Right lobe of liver (tissue), 6 donors: ENCODE results near the gene DHCR24. TPM values are rescaled to one million over a fixed set of nuclear protein-coding genes. Genes with fewer than 3 reads are reported as not detected.

Experiments used
- ATAC-seq, 4 donors: fragments of 200-7000 bp; cut with Tn5 transposase; one replicate each; pipeline ENCODE4 v1.9.1; 2020; ENCODE audit warnings: mild to moderate bottlenecking in 4 of 4, moderate library complexity in 4 of 4
- DNase-seq, 3 donors: peaks; one replicate each; pipeline ENCODE4 v3.0.0-alpha.2; 2020
- H3K27ac ChIP-seq, 3 donors: fragments of 200-600 bp; one replicate each; pipeline ENCODE4 v1.8.0; 2022
- H3K27me3 ChIP-seq, 2 donors: fragments of 200-600 bp; one replicate each; pipeline ENCODE4 v1.8.0; 2022
- H3K36me3 ChIP-seq, 4 donors: fragments of 200-600 bp; sonication (generic) in 1 of 4; one replicate each; pipeline versions ENCODE4 v1.5.1 to v1.8.0; 2017 to 2022; ENCODE audit warnings: control low read depth in 1 of 4
- H3K4me1 ChIP-seq, 4 donors: fragments of 200-600 bp; sonication (generic) in 1 of 4; one replicate each; pipeline versions ENCODE4 v1.5.1 to v1.8.0; 2017 to 2022; ENCODE audit warnings: control low read depth in 1 of 4
- H3K4me3 ChIP-seq, 3 donors: fragments of 200-600 bp; one replicate each; pipeline ENCODE4 v1.8.0; 2022
- H3K9me3 ChIP-seq, 4 donors: fragments of 200-600 bp; sonication (generic) in 1 of 4; one replicate each; pipeline versions ENCODE4 v1.5.1 to v1.8.0; 2017 to 2022; ENCODE audit warnings: control low read depth in 1 of 4
- POLR2A ChIP-seq: fragments of 450-650 bp; IDR thresholded peaks from one replicate; pipeline ENCODE4 v1.6.1; 2017; ENCODE audit warnings: antibody characterized with exemption, mild to moderate bottlenecking
- WGBS: methylation state at CpG from one replicate; pipeline ENCODE4 v1.1.6; 2018; ENCODE audit warnings: low coverage, low lambda C conversion rate; ENCODE audit not compliant: insufficient coverage; ENCODE audit errors: missing lambda C conversion rate; 5-methylcytosine and 5-hydroxymethylcytosine counted together
- intact Hi-C, 2 donors: fragments of 100-400 bp; cut with DNase I; formaldehyde crosslinking; loops; one replicate each; pipeline versions ENCODE4 v1.11.2 to v1.14.1; 2022
- total RNA-seq, 6 experiments: library from RNA; depleted of rRNA in 2 of 6; stranded (reverse); fragments of >200 nt in 2 of 6; fragmentation: NEBNext Ultra II Directional in 3 of 6; extraction: Animal tissue kit (Norgen Biotek cat#: 25700) in 3 of 6; gene quantifications; one replicate each; pipeline versions ENCODE4 v1.1.0 to v1.2.4, GENCODE V29; 2016 to 2023
- TF ChIP-seq, protein P1 (sequence below), 4 donors: fragments of 200-600 bp in 3 of 4; fragments of 450-650 bp in 1 of 4; IDR thresholded peaks; one replicate each; pipeline versions ENCODE4 v1.5.1 to v1.8.0; 2016 to 2022; ENCODE audit warnings: antibody characterized with exemption in 4 of 4, mild to moderate bottlenecking in 2 of 4
- donor health status: DM: no; HTN: yes; CAD: no.
- donor health status: DM: no; HTN: no; CAD: no.
- donor health status: DM: no; HTN: no; CAD: no.
- donor health status: DM: no; HTN: yes; CAD: no.
- donor health status: DM: no; HTN: yes; CAD: no.

Gene DHCR24
- total RNA-seq, 6 experiments from 2014 or later: 319 to 1,976 (median 596) TPM

DNA sequence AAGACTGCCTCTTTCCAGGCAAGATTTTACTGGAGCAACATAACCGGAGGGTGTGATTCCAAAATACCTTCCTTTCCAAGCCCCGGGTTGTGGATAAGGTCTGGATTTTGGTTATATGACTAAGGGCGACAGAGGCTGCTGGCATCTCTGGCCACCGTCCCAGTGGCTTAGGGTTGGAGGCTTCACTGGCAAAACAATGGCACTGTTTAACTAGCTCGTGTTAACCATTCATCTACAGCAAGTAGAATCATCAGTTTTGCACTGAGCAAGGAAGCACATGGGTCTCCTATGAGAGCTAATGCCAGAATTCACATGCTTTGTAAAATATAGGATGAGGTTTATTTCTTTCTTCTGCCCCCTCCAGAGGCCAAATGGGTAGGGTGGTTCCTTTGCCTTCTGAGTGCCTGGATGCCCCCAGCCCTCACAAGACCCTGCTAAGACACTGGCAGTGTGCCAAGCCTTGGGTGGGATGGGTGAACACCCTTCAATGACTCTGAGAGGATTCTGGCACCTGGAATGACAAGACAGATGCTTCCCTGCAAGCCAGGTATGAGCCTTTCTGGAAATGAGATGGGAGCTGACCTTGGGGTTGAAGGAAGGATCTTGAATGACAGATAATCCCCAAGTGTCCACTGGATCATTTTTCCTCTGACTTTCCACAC is 36.8 kb downstream of the DHCR24 start:
- Histone ChIP-seq H3K27ac (no peak overlapping the region), H3K9me3 (no peaks in the 10 kb centered on the region), H3K4me1 (peaks cover 0 to 32% (median 13%) of the 10 kb centered on the region in 4 donors), H3K4me3 (no peak overlapping the region), H3K36me3 (peaks cover 0 to 69% (median 36%) of the 10 kb centered on the region in 4 donors), H3K27me3 (no peaks in the 10 kb centered on the region)
- TF ChIP-seq POLR2A: no peak
- TF ChIP-seq, protein P1, sequence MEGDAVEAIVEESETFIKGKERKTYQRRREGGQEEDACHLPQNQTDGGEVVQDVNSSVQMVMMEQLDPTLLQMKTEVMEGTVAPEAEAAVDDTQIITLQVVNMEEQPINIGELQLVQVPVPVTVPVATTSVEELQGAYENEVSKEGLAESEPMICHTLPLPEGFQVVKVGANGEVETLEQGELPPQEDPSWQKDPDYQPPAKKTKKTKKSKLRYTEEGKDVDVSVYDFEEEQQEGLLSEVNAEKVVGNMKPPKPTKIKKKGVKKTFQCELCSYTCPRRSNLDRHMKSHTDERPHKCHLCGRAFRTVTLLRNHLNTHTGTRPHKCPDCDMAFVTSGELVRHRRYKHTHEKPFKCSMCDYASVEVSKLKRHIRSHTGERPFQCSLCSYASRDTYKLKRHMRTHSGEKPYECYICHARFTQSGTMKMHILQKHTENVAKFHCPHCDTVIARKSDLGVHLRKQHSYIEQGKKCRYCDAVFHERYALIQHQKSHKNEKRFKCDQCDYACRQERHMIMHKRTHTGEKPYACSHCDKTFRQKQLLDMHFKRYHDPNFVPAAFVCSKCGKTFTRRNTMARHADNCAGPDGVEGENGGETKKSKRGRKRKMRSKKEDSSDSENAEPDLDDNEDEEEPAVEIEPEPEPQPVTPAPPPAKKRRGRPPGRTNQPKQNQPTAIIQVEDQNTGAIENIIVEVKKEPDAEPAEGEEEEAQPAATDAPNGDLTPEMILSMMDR (IDR thresholded peaks at IDR 0.05): no peak
- DNase-seq: no peak
- 55% methylated on average over 5 of the region's 5 CpGs for WGBS
- peak in 1 of 4 donors; percentile 64 for ATAC-seq
- intact Hi-C loops: no loop called here

DNA sequence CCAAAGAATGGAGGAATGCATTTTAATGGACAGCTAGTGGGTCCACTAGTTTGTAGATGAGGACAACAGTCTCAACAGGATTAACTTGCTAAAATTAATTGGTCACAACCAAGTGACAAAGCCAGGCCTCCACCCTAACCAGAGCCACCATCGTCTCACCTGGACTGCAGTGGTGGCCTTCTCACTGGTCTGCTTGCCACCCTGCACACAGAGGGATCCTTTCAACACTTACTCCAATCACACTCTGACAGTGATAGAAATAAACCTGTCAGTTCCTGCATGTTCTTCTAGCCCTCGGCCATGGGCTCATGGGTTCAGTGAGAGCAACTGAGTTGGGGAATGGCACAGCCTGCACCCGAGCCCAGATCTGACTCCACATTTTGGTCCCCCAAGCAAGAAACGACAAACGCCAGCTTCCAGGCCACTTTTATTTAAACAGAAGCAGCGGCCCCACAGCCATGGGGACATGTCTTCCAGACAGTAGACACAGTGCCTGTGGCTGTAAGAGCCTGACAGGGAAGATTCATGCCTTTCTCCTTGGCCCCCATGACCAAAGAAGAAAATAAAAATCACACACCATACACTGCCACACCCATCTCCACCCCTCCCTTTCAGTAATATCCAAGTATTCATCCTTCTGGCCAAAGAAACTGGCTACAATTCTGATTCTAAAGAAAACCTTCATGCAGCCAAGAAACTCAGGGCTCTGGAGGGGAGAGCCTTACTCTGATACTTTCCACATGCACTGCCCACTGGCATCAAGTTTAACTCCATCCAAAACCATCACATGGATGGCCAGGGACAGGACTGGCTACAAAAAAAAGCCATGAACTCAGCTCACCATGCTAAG is 37.6 kb downstream of the DHCR24 start:
- H3K27ac ChIP-seq: no peak overlapping the region
- H3K9me3 ChIP-seq: no peaks in the 10 kb centered on the region
- H3K27me3 ChIP-seq: no peaks in the 10 kb centered on the region
- H3K36me3 ChIP-seq: peaks cover 0 to 63% (median 36%) of the 10 kb centered on the region in 4 donors
- no peak overlapping the region for H3K4me3 ChIP-seq
- ATAC-seq: no peak
- intact Hi-C loops: no loop called here
- peak in 1 of 3 donors; percentile 4 for DNase-seq
- 79% methylated on average over 3 of the region's 6 CpGs for WGBS
- TF ChIP-seq, protein P1 (IDR thresholded peaks at IDR 0.05): no peak
- TF ChIP-seq POLR2A: no peak
- H3K4me1 ChIP-seq: peaks cover 0 to 32% (median 11%) of the 10 kb centered on the region in 4 donors

DNA sequence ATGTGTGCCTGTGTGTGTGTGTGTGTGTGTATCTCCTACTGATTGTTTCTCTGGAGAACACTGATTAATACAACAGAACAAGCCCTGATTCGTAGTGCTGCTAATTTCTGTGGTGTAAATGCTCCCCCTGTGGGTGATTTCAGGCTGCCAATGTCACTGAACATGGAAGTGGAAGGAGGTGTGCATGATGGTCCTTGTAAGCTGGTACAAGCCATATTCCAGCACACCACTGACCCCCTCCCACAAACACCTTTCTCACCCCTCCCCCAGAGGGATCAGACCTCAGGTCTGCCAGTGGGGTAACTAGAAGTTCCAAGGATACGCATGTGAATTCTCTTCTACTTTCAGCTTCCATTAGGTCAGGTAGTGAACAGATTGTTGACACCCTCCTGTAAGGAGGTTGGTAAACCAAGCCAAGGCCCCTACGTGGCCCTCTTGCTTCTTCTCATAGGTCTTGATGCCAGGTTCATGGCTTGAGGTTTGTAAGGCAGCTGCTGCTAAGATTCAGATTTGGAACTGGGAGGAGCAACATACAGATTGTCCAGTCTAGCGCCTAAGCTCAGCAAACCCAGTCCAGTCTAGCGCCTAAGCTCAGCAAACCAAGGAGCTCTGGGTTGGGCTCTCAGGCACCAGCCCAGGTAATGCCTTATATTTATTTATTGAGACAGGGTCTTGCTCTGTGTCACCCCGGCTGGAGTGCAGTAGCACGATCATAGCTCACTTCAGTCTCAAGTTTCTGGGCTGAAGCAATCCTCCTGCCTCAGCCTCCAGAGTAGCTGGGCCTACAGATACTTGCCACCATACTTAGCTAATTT is 38.7 kb downstream of the DHCR24 start:
- Histone ChIP-seq H3K9me3 (no peaks in the 10 kb centered on the region), H3K36me3 (peaks cover 0 to 52% (median 32%) of the 10 kb centered on the region in 4 donors), H3K27me3 (no peaks in the 10 kb centered on the region), H3K27ac (no peak overlapping the region), H3K4me1 (peaks cover 0 to 32% (median 5%) of the 10 kb centered on the region in 4 donors), H3K4me3 (no peak overlapping the region)
- DNase-seq: no peak
- 100% methylated on average over 1 of the region's 7 CpGs for WGBS
- intact Hi-C loops: no loop called here
- TF ChIP-seq POLR2A: no peak
- TF ChIP-seq, protein P1 (IDR thresholded peaks at IDR 0.05): no peak
- ATAC-seq: no peak

DNA sequence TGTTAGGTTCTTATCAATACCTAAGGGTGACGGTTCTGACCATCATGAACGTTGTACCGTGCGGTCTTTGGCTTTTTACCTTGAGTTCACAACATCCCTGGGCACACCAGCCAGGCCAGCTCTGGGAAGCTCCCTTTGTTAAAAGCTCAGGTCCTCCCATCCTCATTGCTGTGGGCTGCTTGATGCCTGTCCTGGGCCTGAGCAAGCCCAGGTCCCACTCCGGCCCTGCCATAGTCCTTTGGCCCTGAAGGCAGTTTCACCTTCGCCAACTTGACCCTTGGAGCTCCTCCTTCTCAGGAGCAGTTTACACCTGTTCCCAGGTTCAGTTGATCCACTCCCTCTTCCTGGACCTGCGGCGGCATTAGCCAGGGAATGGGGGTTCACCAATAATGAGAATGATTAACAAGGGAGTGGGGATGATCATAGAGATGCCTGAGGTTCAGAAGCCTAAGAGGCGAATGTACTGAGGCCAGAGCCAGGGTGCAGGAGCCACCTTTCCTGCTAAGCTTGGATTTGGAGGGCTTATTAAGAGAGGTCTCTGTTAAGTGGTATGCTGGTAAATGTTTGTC is 40.2 kb downstream of the DHCR24 start:
- Histone ChIP-seq H3K36me3 (peaks cover 0 to 37% (median 23%) of the 10 kb centered on the region in 4 donors), H3K27ac (no peak overlapping the region), H3K9me3 (no peaks in the 10 kb centered on the region), H3K4me1 (peaks cover 0 to 22% (median 5%) of the 10 kb centered on the region in 4 donors), H3K4me3 (no peak overlapping the region), H3K27me3 (no peaks in the 10 kb centered on the region)
- no peak for DNase-seq
- TF ChIP-seq, protein P1 (IDR thresholded peaks at IDR 0.05): no peak
- no peak for TF ChIP-seq POLR2A
- WGBS: 79% methylated on average over 8 of the region's 9 CpGs
- peak in 2 of 4 donors; percentile 15 to 26 for ATAC-seq
- intact Hi-C loops: no loop called here
